Cortex of kidney (tissue), 1 donor: ENCODE measurements around the gene TMEM14A.
"Not testable (repeated sequence)": the region's sequence is repeated elsewhere in the genome, so short reads cannot be mapped to it uniquely, and the experiment has no call there.

Source experiments
- DNase-seq: peaks from one replicate; lab custom pipeline; 2025; lab: John Stamatoyannopoulos, UW

Gene TMEM14A, protein sequence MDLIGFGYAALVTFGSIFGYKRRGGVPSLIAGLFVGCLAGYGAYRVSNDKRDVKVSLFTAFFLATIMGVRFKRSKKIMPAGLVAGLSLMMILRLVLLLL

DNA sequence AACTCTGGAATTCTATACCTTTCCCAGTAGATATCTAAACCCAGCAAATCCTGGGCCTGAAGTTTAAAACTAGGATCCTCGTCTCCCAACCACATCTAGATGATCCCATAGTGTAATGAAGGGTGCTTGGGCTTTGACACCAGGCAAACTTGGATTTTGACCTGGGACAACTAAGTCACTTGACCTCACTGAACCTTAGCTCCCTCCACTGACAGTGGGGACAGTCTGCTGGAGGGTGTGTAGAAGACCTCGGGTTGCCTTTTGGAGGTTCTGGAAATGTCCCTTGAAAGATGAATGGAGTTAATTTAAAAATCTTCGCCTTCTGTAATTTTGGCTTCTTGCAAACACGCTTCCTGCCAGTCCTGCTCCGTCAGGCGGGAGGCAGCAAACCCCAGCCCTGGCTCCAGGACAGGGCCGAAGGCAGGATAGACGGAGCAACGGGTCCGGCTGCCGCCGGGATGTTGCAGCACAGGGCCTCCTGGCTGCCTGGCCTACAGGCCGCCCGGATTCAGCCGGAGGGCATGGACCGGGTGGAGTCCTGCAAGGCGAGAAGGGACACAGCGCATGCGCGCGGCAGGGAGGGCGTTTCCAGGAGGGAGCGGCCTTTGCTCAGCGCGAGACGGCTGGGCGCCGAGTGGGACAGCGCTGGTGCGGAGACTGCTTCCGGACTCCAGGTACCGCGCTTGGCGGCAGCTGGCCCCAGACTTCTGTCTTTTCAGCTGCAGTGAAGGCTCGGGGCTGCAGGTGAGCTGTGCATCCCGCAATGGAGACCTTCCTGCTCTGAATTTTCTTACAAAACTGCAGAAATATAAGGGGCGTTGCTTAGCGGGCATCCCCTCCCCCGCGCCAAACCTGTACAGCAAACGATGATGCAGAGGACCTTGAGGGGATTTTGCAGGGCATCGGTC, at the start of gene TMEM14A:
Gene TMEM14A, plus strand, starts transcription at position 612 of the 908 bp plus-strand sequence. CDS start 5,990 bp downstream, outside the sequence.
- DNase-seq, result no peak

DNA sequence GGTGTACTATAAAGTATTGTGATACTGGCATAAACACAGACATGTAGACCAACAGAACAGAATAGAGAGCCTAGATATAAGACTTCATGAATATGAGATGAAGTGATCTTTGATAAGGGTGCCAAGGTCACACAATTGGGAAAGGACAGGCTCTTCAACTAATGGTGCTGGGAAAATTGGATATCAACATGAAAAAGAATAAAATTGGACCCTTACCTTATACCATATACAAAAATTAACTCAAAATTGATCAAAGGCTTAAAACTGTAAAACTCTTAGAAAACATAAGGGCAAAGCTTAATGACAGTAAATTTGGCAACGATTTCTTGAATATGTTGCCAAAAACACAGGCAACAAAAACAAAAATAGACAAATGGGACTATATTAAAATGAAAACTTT, 49.3 kb upstream of the TMEM14A start:
- DNase-seq, result no peak

DNA sequence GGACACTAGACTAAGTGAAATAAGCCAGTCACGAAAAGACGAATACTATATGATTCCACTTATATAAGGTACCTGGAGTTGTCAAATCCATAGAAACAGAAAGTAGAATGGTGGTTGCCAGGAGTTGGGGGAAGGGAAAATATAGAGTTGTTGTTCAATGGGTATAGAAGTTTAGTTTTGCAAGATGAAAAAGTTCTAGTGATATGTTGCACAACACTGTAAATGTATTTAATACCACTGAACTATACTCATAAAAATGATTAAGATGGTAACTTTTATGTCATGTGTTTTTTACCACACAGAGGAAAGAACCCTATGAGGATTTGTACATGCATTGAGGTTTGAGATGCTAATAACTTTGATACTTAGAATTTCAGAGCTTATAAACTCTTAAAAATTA, 48.1 kb upstream of the TMEM14A start:
- no peak for DNase-seq

DNA sequence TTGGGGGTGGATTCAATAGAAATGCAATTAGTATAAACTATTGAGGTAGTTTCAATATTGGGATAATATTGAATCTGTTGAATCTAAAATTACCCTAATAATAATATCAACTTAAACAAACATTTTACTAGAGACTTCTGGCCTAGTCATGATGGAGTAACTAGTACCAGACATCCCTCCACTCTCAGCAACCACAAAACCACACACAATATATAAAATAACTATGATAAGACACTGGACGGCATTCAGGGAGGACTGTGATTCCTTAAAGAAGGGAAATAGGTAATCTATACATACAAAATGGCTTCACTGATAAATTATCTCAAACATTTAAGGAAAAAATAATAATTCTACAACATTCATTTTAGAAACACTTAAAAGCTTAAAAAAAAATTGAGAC, 38.9 kb upstream of the TMEM14A start:
- no peak for DNase-seq

DNA sequence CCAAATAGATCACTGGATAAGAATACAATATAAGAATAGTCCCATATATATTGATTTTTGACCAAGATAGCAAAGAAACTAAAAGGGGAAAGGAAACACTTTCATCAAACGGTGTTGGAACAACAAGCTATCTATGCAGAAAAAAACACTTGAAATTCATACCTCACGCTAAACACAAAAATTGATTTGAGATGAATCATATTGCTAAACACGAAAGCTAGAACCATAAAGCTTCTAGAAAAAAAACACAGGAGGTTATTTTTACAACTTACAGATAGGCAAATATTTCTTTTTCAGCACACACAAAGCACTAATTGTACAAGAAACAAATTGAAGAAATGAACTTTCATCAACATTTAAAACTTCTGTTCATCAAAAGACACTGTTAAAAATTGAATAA, 36.7 kb upstream of the TMEM14A start:
- DNase-seq, result no peak

DNA sequence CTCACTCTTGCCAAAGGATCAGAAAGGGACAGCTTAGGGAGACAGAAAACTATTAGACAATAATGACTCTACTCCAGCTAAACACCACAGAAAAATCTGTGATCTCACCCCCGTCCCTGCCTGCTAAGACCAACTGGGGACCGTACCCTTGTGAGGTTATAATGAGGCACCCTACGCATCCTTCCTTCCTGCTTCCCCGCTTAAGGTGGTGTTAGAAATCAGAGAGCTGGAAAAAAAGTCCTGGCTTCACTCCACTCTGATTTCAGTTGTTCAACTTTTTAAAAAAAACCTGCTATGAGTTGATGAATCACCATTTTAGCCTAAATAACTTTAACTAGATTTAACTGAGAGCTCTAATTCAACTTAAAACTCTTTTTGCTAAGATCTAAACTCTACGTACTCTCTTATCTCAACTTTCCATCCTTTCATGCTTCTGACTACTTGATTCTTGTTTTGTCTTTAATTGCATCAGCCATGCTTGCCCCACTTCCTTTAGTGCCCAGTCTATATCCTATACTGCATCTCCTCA, 35.8 kb upstream of the TMEM14A start:
- DNase-seq, result no peak

DNA sequence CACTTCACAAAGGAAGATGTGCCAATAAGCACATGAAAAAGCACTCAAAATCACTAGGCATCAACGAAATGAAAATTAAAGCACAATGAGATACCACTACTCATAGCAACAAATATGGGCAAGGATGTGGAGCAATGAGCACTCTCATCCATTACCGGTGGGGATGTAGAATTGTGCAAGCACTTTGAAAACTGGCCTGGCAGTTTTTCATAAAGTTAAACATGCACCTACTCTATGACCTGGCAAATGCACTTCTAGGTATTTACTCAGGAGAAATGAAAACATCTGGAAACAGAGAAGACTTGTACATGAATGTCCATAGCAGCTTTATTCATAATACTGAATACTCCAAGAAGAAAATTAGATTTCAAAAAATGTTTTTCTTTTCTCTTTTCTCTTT, 34.1 kb upstream of the TMEM14A start:
- no peak for DNase-seq

DNA sequence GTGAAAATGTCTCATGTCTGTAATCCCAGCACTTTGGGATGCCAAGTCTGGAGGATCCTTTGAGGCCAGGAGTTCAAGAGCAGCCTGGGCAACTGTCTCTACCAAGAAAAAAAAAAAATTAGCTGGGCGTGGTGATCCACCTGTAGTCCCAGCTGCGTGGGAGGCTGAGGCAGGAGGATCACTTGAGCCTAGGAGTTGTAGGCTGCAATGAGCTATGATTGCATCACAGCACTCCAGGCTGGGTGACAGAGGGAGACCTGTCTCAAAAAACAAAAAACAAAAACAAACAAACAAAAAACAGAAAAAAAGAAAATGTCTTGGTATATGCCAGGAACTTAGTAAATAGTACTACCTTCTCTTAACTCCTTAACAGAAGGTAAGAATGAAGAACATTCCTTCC, 31.4 kb upstream of the TMEM14A start:
- no peak for DNase-seq

DNA sequence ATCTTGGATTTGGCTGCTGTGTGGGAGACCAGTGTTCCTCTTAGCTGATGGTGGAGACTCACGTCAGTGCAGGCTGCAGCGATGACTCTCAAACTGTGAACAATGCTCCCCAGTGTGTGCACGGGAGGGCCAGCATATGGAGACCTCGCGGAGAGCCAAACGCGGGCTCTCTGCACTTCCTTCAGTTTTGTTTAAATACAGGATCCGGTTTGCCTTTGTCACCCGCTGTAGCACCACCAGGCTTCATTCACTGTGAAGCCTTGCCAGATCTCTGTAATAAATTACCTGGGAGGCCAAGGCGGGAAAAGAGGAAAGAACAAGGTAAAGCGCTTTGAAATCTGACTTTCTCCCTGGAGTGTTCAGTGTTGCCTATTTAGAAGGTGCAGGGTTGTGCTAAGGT, 30.7 kb upstream of the TMEM14A start:
- no peak for DNase-seq

DNA sequence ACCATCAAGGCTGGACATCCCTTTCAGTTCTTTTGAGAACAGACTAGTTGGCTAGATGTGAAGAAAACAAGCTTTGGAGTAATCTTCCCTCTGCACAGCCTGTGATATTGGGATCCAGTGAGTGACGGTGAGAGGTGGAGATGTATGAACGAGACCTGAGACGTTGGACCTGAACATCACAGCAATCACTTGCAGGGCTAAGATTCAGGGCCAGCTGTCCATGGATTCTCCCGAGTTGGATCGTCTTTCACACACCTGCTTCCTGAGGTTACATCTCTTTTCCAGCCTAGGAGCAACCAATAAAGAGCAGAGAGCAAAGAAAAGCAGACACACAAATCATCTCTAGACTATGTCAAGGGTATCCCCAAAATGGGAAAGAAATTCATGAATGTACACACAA, 30.0 kb upstream of the TMEM14A start:
- no peak for DNase-seq

DNA sequence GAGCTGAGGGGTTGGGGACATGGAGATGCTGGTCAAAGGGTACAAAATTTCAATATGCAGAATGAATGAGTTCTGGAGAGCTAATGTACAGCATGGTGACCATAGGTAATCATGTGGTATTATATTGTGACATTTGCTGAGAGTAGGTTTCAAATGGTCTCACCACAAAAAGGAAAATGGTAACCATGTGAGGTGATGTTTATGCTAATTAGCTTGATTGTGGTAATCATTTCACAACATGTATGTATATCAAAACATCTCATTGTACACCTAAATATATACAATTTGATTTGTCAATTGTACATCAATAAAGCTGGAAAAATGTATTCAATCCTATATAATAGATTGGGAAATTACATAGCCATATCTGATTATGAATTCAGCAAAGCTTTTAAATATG, 29.5 kb upstream of the TMEM14A start:
- DNase-seq, result no peak

DNA sequence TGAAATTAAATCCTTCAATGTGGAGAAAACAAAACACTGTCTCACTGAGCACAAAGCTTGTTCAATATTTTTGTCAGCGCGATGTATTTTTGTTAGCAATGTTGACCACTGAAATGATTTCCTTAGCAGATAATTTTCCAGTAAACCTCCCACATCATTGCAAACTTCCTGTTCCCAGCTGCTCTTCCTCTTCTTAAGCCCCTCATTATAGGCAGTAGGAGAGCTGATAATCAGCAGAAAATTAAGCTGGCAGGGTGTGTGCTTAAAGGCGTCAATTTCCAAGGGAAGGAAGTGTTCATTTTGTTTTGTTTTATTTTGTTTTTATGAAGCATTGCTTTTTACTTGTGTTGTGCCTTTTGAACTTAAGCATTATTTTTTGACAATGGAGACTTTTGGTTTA, 29.1 kb upstream of the TMEM14A start:
- DNase-seq, result no peak

DNA sequence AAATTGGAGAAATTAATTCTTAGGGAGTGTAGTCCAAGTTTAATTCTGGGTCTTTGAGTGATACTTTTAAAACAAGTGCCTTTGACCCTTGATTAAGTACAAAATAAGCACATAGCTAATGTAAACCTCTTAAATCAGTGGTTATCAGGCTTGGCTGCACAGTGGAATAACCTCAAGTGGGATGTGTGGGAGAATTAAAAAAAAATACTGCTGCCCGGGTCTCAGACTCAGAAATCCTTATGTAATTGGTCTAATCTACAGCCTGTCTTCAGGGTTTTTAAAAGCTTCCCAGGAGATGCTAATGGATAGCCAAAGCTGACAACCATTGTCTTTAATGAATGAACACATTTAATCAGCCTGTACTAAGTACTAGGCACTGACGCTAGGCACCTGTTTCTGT, 28.5 kb upstream of the TMEM14A start:
- no peak for DNase-seq

DNA sequence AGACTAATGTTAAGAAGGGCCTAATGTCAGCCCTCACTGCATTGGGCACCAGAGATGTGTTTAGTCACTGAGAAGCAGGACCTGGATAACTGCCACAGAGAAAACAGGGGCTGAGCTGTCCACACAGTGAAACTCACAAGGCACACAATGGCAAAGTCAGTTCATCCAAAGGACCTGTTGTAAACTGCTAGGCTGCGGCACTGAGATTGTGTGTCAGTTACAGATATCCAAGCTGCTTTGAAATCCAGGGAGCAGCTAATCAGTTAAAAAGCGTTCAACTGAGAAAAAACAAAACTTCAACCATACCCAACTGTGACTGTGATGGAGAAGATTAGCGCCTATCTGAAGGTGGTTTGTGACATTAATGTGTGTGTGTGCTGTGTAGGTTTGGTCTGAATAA, 27.8 kb upstream of the TMEM14A start:
- no peak for DNase-seq

DNA sequence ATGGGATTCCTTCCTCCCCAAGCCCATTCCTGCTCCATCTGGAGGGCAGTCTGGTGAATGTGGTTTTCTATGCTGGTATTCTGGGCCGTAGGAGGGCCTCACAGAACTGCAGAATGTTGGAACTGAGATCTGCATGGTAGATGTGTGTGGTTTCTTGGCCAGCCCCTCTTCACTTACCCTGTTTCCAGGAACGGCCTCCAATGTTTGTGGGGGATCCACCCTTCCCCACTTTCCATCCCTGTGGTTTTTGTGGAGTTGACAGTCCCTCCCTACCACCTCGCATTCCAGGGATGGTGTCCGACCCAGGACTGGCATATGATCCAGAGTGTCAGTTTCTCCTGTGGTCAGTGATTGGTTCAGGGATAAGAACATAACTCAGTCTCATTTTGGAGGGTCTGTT, 26.7 kb upstream of the TMEM14A start:
- DNase-seq, result no peak

DNA sequence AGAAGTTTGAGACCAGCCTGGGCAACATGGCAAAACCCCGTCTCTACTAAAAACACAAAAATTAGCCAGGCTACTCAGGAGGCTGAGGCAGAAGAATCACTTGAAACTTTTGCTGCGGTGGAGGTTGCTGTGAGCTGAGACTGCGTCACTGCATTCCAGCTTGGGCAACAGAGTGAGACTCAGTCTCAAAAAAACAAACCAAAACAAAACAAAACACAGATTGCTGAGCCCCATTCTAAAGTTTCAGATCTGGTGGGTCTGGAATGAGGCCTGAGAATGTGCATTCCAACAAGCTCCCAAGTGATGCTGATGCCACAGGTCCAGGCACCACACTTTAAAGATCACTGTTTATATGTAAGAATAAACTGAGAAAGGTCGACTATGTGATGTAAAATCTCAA, 24.9 kb upstream of the TMEM14A start:
- no peak for DNase-seq

DNA sequence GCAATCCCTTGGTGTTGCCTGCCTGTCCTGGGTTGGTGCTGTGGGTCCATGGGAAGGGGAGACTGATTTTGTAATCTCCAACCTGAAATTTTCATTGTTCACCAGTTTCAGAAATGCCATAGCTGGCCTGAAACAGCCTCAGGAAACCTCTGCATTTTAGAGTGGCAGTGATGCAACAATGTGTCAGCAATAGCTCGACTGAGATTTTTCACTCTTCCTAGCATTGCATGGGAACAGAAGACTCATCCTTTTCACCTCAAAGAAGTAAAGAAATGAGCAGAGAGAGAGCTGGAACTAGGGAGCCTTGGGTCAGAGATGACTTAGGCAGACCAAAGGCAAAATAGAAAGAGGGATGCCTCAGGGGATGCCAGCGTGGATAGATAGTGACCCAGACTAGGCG, 23.7 kb upstream of the TMEM14A start:
- no peak for DNase-seq

DNA sequence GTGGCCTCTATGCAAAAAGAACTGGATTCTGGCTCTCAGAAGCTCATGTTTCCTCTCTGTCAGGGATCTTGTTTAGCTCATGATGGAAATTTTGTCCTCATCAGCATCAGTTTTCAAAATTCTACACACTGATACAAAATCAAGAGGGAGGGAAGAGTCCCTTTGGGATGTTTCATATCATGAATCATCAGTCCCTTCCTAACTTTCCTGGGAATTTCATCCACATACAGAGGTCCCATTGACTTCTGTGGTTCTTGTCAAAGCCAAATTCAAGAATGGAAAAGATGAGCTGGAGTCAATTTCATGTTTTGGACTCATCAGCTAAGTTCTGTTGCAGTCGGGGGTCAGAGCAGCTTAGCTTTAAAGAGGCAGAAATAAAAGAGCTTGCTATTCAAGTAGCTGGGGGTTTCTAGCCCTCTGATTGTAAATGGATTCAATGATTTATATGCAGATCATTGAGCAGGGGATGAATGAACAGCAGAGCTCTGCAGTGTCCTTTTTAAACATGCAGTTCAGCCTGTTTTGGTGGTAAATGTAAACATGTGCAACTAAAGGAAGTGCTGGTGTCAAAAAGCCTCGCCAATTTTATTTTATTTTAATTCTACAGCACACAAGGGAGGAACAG, 21.3 kb upstream of the TMEM14A start:
- no peak for DNase-seq

DNA sequence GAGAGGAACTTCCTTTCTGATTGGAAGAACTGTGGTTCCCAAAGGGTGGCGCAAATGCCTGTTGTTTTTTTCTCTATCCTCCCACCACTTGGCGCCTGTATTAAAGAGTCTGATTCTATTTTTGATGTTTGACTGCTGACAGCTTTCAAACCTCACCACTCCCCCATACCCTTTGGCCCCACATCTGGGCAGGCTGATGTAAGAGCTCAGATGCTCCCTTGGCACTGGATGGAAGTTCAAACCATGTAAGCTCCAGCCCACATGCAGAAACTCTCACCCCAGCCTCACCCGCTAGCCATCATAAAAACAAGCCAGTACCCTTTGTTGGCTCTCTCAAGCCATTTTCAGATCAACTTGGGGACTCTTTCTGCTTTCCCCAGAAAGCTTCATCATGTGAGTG, 20.0 kb upstream of the TMEM14A start:
- DNase-seq, result no peak

DNA sequence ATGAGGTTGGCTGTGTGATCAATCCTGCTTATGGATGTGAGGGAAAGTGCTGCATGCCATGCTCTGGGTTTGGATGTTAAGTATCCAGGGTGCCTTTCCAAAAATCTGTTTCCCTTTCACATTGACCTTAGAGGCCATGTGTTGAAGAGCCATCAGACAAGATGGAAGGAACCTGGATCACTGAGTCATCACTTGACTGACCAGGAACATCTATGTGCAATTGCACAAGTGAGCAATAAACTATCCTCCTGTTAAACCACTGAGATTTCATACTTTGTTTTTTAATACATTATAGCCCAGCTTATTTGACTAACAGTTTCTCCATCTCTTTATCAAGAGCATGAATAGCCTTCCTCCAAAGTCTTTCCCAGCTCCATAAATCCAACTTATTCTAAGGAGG, 17.8 kb upstream of the TMEM14A start:
- no peak for DNase-seq

DNA sequence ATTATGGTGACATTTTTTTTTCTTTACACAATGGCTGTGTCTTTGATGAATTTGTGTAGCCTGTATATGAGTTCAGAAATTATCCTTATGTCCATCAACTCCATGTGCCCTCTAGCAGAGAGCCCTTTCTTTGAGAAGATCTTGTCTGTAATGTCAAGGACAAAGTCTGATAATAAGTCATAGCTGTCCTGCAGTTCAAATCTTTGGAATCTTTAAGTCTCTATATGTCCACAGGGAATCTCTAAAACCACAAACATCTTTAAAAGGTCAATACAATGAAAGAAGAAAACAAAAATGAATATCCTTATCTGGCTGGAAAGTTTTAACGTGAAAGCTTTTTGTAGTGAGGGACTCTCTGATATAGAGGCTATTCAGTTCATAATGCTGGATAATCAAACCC, 16.9 kb upstream of the TMEM14A start:
- DNase-seq, result no peak

DNA sequence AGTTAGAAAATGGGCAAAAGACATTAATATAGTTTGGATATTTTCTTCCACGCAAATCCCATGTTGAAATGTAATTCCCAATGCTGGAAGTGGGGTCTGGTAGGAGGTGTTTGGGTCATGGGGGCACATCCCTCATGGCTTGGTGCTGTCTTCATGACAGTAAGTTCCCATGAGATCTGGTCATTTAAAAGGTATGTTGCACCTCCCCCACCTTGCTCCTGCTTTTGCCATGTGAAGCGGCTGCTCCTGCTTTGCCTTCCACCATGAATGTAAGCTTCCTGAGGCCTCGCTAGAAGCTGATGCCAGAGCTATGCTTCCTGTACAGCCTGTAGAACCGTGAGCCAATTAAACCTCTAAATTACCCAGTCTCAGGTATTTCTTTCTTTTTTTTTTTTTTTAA, 16.3 kb upstream of the TMEM14A start:
- DNase-seq, result no peak

DNA sequence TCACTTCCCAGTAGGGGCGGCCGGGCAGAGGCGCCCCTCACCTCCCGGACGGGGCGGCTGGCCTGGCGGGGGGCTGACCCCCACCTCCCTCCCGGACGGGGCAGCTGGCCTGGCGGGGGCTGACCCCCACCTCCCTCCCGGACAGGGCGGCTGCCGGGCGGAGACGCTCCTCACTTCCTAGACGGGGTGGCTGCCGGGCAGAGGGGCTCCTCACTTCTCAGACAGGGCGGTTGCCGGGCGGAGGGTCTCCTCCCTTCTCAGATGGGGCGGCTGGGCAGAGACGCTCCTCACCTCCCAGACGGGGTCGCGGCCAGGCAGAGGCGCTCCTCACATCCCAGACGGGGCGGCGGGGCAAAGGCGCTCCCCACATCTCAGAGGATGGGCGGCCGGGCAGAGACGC, 15.0 kb upstream of the TMEM14A start:
- not testable (repeated sequence) for DNase-seq
